T-cell (primary cell): Measurements from ENCODE around the gene XPNPEP1. TPM values are rescaled to one million over a fixed set of nuclear protein-coding genes. Genes with fewer than 3 reads are reported as not detected.

Experiments used
- total RNA-seq, 35 experiments: library from RNA in 6 of 35; stranded (reverse) in 6 of 35; fragments of 120-200 nt in 1 of 35; gene quantifications; one replicate each; pipeline versions ENCODE4 v1.2.1 to v1.2.4 and lab custom pipeline; 2013 to 2026

Gene XPNPEP1
- total RNA-seq, 5 donors from 2014 or later (not counting 1 experiment from before 2014, with no cell fraction given), result 40.0 to 63.9 (median 44.6) TPM

Other genes starting within 250 kb of the XPNPEP1 start
- gene ADD3, start 84.5 kb upstream of the XPNPEP1 start, total RNA-seq, result 100 to 1,000 TPM; 296 to 481 (median 303) TPM